HG02642 (cell line): ENCODE results near the gene SH3GLB1.
A peak's percentile ranks its signal among the peaks of the same experiment; 100 is the strongest.

Experiments used
- ATAC-seq: cut with Tn5 transposase; IDR thresholded peaks from one replicate; pipeline ENCODE4 v1.9.1; 2021; ENCODE audit warnings: mild to moderate bottlenecking; ENCODE audit not compliant: unreplicated experiment, poor library complexity

SH3GLB1 gene

DNA sequence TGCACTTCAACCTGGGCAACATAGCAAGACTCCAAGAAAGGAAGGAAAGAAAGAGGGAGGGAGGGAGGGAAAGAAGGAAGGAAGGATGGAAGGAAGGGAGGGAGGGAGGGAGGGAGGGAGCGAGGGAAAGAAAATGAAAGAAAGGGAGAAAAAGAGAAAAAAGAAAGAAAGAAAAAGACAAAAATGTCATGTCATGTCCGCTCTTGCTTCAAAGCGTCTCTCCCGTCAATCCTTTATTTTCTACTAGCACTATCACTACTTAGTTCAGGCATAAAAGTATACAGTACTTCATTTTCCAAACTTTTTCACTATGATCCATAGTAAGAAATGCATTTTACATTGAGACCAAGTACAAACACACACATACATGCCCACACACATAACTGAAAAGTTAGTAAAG is 64.7 kb downstream of the SH3GLB1 start:
- no peak for ATAC-seq

DNA sequence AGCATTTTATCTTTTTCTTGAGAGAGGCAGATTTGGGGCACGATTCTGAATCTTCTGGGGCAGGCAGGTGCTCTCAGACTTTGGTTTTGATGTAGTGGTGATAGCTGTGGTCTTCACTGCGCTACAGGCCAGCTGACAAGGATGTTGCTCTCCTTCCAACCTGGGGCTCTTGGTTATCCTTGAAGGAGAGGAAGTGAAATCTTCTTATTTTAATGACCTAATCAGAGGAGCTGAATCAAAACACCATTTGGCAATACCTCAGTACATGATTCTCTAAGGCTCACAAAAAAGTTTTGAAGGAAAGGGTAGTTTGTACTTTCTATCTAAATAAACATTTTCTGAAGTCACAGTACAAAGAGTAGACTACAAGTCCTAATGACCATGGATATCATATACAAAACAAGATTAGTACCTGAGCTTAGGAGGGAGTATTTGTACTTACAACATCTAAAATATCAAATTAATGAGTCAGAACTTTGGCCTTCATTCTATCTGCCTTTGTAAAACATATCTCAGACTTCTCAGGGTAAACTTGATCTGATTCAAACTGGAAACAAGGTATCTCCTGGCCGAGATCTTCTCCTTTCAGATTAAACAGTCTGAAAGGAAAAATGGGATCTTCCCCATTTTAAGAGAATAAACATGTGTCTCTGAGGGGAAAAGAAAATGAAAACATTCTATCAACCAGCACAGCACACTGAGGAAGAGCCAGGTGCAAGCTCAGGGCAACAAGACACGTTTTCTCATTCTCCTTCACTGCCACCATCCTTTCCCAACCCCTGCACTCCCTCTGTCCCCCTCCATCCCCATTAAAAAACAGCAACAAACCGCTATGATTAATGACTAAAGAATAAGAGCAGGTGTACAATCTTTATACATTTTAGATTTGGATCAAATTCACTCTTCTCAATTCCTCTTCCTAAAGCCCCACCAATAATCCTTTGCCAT is 69.2 kb downstream of the SH3GLB1 start:
- ATAC-seq, result peak; percentile 21

DNA sequence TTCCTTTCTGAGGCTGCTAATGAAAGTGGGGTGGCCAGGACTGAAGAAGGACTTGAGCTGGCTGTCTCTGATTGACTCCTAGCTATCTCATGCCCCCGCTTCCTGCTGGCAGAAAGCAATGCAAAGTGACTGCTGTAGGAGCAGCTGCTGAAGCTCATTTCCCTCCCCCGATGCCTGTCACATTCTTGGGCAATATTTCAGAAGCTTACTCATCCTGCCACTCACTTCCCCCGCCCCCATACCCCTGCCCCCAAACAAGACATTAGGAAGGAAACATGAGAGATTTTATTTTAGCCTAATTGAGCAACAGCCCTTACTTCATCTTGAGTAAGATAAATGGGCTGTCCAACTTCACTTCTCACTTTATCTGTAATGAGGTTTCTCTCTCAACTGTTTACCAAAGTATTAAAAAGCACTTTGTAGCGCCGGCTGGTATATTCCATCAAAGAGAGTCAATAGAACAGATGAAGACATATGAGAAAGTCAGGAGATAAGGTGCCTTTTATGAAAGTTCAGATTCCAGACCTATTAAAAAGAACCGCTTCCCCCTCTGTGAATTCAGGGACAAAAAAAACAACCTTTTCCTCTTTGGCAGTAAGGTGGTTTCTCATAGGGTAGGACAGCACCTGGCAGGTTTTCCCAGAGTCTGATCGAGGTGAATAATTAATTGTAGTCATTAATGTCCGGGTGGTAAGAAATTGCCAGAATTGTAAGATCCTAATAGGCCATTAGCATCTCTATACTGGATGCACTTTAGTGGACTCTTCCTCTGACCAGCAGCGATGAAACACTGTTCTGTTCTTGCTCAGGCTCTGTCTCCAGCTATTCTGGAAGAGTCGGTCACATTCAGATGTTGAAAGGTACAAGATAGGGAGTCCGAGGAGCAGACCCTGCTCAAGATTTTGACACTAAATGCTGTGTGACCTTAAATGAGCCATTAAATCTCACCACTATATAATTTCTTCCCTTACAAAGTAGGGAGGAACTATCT is 70.2 kb downstream of the SH3GLB1 start:
- peak; percentile 97 for ATAC-seq

DNA sequence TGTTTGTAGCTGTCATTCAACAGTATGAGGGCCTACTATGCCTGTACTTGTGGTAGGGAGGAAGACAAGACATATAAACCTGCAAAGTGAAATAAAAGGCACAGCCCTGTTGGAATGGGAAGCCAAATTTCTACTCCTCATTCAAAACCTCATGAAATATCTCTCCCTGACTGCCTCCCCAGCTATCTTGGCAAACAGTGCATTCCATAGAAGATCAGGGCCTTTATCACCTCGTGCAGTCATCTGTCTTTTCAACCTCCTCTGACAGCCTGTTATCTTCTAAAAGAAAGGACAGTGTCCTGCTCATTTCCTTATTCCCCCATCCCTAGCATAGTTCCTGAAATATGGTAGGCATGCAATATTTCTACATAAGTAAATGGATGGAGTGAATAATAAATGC is 71.0 kb downstream of the SH3GLB1 start:
- no peak for ATAC-seq

DNA sequence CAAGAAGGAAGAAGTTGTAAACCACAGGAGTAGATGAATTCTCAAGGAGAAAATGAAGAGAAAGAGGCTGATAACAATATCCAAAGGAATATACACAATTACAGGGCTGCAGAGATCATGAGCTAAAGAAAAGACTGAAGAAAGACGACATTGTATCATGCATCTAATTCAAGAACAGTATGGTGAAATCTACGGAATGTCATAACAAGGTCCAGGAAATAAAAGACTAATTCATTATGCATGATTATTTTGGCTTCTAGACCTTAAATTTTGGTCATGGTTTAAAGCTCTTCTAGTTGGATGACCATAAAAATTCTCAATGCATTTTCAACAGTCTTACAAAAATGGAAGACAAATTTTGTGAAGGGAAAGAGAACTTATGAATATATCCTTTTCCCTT is 71.7 kb downstream of the SH3GLB1 start:
- ATAC-seq, result no peak

DNA sequence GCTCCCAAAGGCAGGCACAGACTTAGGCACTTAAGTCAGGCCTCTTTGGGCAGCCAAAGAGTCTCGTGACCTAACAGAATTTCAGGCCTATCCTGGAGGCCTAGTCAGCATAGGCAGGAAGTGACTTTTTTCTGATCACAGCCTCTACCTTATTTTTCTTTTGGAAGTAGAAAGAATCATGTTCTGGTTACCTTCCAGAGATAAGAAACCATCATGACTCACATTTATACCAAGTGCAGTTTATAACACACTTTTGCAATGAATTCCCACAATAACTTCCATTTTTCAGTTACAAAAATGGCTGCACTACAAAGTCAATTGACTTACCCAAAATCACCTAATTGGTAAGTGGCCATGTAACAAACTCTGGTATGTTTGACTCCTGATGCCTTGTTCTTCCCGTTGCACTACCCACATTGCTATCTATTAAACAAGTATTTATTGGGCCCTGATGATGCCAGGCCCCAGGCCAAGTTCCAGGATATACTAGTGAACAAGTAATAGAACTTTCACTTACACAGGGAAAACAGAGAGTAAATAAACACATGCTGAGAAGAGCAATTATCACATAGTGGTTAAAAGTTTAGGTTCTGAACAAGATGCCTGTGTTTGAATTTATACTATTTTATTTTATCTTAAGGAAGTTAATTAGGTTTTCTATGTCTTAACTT is 74.3 kb downstream of the SH3GLB1 start:
- ATAC-seq, result no peak

DNA sequence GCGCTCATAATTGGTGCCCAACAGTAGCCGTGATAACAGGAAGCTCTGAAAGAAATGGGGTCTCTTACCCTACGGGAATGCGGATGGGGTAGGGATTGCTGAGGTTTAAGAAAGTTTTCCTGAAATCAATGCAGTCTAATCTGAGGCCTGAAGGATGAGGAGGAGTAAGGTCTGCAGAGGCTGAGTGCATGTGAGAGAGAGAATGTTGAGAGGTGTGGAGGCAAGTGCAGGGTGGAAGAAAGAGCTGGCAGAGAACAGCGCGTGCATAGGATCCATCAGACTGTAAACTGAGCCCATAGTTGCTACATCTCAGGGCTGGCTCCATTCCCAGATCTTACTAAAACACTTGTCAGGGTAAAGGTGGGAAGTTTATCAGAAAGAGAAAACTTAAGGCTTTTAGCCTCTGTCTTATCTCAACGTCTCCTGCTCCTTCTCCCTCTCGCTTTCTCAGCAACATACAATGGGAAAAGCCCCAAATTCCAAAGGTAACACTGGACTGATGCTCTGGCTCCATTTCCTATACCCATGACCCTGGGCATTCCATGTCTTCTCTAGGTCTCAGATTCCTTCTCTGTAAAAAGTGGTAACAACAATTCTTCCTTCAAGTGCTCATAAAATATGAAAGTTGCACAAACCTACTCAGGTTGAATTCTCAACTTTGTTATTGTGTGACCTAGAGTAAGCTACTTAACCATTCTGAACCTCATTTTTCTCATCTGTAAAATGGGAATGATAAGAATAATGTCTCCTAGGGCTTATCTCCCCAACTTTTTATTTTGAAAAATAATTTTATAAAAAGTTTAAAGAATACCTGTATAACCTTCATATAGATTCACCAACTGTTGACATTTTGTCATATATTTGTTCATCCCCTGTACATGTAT is 75.2 kb downstream of the SH3GLB1 start:
- no peak for ATAC-seq

DNA sequence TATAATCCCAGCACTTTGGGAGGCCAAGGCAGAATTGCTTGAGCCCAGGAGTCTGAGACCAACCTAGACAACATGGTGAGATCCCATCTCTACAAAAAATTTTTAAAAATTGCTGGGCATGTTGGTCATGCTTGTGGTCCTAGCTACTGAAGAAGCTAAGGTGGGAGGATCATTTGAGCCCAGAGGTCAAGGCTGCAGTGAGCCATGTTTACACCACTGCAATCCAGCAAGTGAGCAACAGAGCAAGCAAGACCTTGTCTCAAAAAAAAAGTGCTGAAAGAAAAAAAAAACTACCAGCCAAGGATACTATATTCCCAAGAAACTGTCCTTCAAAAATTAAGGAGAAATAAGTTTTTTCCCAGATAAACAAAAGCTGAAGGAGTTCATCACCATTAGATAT is 78.1 kb downstream of the SH3GLB1 start:
- no peak for ATAC-seq

DNA sequence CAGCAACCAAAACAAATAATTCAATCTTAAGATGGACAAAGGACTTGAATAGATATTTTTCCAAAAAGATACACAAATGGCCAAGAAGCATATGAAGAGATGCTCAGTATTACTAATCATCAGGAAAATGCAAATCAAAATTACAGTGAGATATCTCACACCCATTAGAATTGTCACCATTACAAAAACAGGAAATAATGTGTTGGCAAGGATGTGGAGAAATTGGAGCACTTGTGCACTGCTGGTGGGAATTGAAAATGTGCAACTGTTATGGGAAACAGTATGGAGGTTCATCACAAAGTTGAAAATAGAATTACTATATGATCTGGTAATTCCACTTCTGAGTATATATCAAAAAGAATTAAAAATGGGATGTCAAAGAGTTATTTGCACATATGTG is 83.2 kb downstream of the SH3GLB1 start:
- ATAC-seq, result no peak

DNA sequence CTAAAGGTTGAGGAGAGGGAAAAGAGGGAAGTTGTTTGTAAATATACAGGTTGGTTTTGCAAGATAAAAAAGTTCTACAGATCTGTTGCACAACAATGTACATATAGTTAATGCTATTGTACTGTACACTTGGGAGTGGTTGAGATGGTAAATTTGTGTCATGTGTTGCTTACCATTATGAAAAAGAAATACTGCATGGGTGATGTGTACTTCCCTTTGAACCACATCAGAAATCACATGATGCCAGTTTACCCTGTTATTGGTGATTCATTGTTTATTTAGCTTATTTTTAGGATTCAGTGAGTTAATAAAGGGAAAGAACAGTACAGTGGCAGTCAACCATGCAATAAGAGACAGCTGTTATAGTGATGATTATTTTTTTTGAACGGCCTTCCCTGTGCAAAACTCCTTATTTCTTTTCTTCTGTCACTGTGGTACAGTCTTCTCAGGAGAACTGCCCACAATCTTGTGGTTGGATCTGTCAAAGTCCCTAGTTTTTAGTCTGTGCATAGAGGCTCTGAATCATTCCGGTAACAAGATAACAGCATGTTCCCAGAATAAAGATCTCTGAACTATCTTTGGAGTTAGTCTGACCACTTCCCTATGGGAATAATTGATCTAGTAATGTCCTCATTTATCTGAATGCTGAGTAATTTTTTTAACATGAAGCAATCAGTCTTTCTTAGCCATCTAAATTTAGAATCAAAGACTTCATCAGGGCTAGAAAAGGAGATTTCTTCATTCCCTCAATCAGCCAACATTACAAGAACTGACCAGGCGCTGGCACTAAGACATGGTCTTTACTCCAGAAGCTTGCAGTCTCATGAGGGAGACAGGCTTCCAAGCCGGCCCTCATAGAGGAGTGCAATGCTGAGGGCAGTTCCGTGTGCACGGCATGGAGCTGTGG is 84.2 kb downstream of the SH3GLB1 start:
- no peak for ATAC-seq

DNA sequence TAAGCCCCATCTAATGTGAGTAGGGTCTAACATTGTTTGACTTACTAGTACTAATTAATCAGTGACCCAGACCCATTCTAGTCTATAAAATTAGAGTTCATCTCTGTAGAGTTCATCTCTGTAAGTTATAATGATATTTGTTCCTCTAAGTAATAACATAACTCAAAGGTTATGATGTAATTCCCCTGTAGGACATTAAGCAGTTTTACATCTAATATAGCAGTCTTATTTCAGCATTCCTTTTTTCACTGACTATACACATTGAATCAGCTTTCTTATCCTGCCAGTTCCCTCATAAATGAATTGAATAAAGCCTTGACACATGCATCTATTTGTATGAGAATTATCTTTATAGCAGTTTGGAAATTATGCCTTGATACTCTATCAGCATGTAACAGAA is 90.9 kb downstream of the SH3GLB1 start:
- no peak for ATAC-seq
